Activated CD8-positive, alpha-beta memory T cell treated with anti-CD3 and anti-CD28 coated beads, Interleukin-2, amount 50 U/mL, for 24 hours (primary cell): Measurements from ENCODE around the gene LHX2.

Experiments used
- DNase-seq: peaks from one replicate; pipeline ENCODE4 v3.0.0-alpha.2; 2020; ENCODE audit errors: extremely low read depth

The LHX2 gene

DNA sequence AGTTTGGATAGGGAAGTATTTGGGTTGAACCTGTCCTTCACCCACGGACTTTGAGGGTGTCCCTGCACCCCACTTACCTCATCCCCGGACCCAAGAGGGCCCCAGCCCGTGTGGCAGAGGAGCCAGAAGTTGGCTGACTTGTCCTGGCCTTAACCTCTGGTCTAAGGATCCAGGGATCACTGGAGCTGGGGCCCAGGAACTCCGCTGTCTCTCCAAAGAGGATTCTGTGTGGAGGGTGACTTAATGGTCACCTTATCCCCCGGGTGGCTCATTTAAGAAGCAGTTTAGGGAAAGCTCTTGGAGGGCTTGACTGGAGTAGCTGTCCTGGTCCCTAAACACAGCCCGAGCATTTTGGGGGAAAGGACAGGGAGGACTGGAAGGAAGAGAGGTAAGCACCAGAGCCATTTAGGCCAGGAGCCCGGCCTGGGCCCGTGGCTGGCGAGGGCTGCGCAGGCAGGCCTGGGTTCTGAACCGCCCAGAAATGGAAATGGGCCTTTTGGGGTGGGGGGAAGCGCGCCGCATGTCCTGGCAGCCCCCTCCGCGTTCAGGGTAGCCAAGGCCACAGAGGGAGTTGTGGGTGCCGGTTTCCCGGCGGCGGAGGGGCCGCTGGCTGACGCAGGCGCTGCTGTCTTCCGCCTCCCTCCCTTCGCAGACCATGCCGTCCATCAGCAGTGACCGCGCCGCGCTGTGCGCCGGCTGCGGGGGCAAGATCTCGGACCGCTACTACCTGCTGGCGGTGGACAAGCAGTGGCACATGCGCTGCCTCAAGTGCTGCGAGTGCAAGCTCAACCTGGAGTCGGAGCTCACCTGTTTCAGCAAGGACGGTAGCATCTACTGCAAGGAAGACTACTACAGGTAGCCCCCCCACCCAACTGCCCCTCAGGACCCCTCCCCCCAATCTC, 2.0 kb downstream of the LHX2 start:
- no peak for DNase-seq

DNA sequence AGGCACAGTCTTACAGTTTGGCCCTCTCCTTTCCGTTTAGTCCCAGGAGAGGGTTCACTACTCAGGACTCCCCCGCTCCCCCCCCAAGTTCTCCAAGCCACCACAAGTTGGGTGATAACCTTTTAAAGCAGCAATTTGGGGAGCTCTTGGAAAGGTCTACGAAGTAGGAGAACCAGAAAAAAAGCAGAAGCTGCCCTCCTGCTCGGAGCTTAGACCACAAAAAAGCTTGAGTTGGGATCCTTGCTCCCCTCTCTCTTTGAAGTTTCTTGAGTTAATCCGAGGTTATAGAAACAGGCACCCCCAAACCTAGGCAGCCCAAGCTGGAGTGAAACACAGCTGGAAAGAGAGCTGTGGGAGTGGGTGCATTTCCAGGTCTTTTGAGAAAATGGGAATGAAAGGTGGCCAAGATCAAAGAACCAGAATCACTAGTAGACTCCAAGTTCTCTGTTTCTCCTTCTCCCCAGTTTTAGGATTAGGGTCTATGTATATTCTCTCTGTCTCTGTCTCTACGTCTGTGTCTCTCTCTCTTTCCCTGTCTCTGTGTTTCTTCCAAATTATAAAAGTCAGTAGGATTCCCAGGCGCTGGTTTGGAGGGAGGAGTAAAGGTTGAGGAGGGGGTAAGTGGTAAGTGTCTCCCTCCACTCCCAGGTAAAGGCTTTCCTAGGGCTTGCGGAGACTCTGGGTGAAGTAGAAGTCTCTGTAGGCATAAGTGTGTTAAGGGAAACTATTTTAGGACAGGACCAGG, 2.8 kb downstream of the LHX2 start:
- no peak for DNase-seq

DNA sequence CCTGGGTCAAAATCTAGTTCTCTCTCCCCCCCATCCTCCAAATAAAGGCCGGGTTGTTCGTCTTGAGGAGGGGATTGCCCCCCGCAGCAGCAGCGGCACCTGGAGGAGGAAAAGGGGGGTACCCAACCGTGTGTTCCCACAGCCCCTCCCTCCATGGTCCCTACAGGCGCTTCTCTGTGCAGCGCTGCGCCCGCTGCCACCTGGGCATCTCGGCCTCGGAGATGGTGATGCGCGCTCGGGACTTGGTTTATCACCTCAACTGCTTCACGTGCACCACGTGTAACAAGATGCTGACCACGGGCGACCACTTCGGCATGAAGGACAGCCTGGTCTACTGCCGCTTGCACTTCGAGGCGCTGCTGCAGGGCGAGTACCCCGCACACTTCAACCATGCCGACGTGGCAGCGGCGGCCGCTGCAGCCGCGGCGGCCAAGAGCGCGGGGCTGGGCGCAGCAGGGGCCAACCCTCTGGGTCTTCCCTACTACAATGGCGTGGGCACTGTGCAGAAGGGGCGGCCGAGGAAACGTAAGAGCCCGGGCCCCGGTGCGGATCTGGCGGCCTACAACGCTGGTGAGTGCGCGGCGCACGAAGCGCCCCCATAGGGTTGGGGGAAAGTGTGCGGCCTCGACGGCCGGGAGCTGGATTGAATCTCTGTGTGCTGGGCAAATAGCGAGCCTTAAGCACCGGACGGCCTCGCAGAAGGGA, 3.5 kb downstream of the LHX2 start:
- DNase-seq = no peak

DNA sequence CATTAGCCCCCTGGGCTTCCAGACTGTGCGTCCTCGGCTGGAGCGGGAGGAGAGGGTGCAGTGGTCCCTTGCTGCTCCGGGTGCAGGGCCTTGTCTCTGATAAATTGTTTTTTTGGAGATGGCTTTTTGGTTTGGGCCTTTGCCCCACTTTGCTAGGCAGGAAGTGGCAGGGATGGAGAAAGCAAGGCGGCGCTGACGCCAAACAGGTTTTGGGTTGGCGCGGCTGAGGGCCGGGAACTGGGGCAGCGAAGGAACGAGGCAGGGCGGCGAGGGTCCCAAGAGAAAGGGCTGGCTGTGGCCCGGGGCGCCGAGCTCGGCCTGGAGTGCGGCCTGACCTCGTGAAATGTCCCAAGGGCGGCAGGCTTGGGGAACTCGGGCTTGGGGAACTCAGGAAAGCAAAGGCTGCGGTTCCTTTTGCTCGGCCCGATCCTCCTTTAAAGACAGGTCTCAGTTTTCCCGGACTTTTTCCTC, 4.1 kb downstream of the LHX2 start:
- no peak for DNase-seq

DNA sequence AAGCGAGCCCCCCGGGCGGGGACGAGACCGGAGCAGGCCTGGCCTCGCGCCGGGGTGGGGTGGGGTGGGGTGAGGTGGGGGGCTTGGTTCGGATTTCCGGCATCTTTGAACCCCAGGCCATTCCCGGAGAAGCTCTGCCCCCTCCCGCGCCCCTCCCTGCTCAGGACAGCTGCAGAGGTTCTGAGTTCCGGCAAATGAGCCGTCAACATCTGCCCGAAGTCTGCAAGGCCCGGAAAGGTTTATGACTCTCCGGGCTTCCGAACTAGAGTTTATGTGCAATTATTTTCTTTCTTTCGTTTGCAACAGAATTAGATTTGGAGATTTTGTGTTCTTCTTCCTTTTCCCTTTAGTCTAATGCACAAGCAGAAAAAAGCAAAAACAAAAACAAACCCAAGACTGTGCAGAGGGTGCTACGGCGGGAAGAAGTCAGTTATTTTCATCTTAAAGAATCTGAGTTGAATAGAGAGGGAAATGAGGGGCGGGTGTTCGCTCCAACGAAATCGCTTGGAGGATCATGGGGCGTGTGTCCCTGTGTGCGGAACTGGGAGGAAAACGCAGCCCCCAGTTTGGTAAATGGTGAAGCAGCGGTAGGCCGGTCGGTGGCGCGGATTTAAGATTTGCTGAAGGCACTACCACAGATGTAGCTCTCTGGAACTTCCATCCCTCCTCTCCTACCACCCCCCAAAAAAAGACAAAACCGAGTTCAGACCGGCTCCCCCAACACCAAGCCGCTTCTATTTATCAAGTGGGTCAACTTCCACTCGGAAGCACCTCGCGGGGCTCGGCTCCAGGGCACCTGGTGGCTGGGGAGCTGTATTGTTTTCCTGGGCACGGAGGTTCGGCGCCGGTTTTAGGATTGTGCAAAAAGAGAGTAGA, 4.8 kb downstream of the LHX2 start:
- no peak for DNase-seq

DNA sequence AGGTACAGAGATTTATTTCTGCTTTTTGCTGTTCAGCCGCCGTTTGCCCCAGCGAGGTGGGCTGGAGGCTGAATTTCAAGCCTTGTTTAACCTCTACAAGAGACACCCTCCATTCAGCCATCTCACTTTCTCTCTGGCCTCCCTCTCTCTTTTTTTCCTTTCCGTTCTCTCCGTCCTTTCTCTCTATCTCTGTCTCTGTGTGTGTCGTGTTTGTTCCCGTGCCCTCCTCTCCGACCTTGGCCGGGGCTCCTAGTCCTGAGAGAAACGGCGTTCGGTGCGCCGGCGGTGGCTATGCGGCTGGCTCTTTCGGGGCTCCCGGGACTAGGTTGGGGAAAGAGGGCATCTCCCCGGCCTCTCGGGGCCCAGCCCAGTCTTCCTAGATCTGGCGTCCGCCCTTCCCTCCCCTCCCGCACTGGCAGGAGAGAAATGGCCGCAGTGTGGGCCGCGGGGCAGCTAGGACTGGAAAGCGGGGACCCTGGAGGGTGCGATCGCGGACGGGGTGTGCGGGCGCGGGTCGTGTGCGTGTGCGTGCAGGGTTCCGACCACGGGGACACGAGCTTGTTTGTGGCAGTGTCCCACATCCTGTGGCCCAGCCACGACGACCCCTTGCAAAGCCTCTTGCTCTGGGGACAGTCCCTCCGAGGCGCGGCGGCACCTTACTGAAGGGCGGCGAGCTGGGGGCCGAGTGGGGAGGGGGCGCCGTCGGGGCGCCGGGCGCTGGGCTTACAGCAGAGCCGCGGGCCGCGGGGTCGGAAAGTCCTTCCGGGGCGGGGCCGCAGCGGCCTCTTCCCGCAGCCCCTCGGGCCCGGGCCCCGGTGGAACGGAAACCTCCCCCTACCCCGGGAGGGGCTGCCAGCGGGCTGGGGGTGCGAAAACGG, 5.7 kb downstream of the LHX2 start:
- DNase-seq = no peak

DNA sequence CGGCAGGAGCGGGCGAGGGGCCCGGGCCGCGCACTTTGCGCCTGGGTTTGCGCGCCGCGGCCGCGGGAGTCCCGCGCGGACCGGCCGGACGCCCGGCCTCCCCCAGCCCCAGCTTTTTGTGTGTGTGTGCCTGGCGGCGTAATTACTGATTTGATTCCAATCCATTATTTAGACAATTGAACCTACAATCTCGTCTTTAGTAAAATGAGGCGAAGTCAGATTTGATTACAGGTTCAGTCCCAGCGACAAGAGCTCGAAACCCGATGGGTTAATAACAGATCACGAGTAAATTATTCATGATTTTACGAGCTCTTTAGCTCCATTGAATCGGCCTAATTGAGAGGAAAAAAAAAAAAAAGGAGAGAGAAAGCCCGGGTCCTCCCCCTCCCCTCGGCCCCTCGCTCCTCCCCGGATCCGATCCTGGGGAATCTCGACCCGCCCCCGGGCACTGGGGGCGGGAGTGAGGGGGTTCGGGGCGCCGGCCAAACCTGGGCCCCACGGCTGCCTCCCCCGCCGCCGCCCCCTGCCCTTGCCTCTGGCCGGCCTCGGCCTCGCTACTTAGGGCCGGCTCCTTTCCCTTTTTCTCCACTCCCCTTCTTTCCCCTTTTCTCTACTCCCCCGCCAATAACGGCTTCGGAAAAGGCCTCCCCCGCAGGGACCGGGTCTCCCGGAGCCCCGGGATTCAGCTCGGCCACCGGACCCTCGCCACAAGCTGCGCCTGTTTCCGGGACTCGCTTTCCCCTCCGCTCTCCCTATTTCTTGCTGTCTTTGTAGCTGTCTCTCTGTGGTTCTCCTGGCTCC, 6.6 kb downstream of the LHX2 start:
- DNase-seq = no peak

DNA sequence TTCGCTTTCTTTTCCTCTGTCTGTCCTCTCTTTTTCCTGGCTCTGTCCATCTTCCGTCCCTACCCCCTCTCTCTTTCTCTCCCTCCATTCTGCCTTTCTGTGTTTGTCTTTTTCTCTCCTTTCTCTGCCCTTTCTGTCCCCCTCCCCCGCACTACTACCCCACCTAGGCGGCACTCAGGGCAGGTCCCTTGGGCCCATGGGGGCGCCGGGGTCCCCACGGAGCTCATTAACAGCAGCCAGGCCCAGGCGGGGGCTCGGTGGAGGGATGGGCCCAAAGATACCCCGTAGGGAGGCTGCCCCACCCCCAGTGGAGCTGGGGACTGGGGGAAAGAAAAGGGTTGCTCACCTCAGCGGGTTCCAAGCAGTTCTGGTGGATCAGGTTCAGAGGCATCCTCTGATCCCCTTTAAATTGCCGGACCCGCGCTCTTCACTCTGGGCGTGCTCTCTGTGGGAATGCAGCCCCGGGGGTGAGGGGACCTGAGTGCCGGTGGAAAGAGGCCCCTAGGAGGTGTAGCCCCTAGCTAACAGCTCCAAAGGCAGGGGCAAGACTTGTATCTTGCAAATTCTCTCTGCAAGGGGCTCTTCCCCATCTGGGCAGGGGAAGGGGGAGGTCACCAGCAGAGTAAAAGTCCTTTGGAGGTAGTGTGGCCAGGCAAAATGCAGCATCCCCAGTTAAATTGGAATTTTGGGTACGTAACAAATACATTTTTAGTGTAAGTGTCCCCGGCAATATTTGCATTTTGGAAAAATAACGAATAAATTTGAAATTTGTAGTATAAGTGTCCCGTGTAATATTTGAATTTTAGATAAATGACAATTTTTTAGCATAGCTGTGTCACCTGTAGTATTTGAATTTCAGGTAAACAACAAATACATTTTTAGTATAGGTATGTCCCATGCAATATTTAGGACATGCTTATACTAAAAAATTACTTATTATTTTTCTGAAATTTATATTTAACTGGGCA, 7.4 kb downstream of the LHX2 start:
- DNase-seq = no peak

DNA sequence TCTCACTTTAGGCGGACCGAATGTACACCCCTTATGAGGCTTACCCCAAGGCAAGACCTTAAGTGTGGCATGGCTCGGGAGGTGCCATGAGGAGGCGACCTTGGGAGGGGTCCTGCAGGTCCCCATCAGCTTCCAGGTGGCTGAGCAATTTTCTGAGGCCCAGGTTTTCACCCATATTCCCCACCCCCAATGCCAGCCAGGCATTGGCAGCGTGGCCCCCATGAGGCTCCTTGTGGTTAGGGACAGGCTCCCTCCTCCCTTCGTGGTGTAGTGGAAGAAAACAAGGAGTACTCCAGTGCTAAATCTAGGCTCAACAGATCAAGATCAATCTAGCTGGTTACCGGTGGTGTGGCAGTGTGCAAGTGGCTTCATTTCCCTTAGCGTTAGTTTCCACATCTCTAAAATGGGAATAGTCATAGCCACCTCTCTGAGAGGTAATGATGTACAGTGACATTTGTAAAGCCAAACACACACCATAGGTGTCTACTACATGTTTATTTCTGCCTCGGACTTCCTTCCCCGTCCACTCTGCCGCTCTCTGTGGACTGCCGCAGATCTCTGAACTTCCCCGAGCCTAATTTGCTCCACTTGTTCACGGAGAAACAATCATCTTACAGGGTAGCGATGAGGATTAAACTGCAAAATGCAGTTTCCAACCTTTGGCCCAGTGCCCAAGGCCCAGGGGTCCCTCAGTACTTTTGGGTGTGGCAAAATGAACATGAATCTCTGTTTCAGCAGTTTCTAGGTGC, 8.4 kb downstream of the LHX2 start:
- DNase-seq = no peak

DNA sequence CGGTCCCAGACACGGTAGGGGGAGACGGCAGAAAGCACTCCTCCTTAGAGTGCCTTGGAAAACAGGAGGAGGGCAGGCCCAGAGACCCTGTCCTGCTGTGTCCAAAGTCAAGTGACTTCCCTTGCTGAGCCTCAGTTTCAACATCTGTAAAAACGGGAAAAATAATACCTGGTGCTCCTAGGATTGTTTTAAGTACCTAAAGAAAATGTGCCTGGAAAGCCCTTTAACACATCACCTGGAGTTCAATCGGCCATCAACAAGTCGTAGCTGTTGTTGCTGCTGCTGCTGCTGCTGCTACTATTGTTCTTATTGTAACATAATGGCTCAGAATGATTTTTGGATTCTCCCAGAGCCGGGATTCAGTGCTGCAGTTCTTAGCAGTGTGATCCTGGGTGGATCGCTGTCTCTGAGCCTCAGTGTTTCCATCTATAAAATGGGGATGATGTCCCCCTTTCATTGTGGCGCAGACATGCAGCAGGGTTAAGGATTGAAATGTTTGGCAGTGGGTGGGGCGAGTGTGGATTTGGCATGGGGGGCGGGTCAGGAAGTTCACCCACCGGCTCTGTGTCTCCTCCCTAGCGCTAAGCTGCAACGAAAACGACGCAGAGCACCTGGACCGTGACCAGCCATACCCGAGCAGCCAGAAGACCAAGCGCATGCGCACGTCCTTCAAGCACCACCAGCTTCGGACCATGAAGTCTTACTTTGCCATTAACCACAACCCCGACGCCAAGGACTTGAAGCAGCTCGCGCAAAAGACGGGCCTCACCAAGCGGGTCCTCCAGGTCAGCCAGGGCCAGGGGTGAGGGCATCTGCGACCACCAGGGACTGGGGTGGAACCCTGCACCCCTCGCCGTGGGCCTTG, 9.2 kb downstream of the LHX2 start:
- DNase-seq = no peak

DNA sequence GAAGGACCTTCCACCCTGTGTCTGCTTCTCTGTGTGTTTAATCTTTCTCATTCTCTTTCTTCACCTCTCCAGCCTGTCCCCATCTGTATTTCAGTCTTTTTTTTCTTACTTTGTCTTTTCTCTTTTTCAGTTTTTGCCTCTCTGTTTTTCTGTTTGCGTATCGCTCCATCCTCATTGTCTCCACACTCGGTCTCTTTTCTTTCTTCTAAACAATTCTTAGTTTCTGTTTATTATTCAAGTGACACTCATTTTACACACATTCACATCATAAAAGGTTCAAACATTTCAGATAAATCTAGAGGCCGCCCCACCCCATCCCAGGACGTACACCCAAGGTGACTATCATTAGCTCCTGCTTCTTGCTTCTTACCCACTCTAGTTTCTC, 9.8 kb downstream of the LHX2 start:
- no peak for DNase-seq

DNA sequence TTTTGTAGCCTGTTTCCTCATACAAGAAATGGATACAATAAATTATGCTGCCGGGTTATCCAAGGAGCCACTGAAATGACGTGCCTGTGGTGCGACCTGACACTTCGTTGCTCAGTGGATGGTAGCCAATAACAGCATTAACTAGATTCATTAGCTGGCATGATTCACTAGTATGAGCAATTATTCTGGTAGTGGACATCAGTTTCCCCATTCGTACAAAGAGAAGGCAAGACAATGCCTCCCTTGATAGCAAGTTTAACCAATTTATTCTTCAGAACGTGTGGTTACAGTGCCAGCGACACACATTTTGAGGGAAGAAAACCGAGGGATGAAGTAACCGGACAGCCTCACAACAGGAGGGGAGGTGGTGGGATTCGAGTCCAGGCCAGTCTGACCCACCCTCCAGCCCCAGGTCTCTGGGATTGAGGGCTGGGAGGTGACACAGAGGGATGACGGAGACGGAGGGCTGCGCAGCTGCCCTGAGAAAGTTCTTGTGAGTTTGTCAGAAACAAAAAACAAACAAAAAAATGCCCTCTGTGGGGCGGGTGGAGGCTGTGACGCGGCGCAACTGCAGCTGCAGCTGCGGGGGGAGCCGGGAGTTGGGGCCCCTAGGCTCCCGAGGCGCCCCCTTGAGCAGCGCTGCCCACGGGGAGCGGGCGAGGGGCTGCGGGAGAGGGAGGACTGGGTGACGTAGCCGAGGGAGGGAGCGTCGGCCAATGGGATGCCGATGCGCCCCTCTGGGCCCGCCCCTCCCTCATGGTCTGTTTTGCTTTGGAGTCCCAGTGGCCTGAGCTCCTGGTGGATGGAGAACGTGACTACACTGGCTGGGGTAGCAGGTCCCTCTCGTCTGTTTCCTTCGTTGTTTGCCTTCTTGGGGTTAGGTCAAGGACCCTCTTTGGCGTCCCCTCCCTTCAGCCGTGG, 10.9 kb downstream of the LHX2 start:
- DNase-seq = no peak

DNA sequence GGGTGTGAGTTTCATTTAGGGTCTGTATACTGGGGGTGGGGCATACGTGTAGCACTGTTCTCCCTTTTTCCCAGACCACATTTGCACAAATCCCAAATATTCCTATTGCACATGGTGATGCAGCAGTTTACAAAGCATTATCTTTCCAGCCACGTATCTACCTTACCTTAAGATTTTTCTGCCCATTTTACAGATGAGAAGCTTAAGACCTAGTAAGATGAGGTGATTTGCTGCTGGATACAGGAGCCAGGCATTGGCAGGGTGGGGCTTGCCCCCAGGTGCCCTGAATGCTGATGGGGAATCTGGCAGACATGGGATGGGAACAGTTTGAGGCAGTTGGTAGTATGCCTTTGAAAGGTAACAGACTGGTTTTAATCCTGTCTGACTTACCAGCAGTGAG, 12.5 kb downstream of the LHX2 start:
- no peak for DNase-seq

DNA sequence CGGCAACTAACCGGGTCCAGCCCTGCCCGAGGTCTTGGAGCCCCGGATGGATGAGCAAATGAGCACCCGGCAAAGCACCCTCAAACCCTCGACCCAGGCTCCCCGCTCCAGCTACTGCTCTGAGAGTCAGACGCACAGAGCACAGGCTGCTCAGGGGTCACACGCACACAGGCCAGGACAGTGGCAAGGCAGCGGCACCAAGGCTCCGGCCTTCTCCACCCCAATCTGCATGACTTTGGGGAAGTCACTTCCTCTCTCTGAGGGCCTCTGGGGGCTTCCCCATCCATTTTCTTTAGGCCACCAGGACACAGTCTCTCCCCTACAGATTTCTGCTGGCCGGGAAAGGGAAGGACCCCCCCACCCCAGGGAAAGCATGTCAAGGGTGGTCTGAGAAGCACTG, 18.0 kb downstream of the LHX2 start:
- no peak for DNase-seq

DNA sequence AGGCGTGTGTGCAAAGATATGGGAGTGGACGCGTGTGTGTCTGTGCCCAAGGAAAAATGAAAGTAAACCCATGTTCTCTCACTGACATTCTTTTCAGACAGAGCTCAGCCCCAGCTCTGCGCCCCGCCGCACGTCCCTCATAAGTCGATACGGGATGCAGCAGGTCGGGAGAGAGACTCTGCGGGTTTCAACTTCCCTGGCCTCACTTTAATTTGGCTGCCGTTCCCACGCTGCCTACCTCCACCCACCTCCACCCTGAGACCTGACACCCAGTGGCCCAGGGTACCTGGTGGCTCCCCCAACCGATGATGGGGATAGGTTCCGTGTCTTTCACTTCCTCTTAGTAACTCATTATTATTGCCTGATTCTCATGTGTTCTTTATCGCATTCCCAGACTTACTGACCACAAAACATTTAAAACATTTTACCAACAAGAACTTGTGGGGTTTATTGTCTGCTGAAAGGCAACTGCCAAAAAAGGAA, 19.4 kb downstream of the LHX2 start:
- DNase-seq = no peak
